Head of caudate nucleus (tissue), 42 donors: ENCODE results near the gene SLAMF1.
"Not testable (repeated sequence)": the region's sequence is repeated elsewhere in the genome, so short reads cannot be mapped to it uniquely, and the experiment has no call there.

Experiments
- DNase-seq, 42 donors: peaks; one replicate each; pipeline versions ENCODE4 v3.0.0 to v3.0.0-alpha.2; 2020 to 2021; ENCODE audit warnings: mixed read lengths in 7 of 42
- intact Hi-C: fragments of 100-400 bp; cut with DNase I; formaldehyde crosslinking; loops from one replicate; pipeline ENCODE4 v1.15.0; 2022

The SLAMF1 gene

GRCh38 chr1:160628799-160629263, 18.0 kb downstream of the SLAMF1 start:
- intact Hi-C loops, result no loop called here
- no peak for DNase-seq

- DNase-seq, intact Hi-C loops: not testable (repeated sequence)
Measured at GRCh38 chr1:160627677-160628289, 19.1 kb downstream of the SLAMF1 start.

DNA sequence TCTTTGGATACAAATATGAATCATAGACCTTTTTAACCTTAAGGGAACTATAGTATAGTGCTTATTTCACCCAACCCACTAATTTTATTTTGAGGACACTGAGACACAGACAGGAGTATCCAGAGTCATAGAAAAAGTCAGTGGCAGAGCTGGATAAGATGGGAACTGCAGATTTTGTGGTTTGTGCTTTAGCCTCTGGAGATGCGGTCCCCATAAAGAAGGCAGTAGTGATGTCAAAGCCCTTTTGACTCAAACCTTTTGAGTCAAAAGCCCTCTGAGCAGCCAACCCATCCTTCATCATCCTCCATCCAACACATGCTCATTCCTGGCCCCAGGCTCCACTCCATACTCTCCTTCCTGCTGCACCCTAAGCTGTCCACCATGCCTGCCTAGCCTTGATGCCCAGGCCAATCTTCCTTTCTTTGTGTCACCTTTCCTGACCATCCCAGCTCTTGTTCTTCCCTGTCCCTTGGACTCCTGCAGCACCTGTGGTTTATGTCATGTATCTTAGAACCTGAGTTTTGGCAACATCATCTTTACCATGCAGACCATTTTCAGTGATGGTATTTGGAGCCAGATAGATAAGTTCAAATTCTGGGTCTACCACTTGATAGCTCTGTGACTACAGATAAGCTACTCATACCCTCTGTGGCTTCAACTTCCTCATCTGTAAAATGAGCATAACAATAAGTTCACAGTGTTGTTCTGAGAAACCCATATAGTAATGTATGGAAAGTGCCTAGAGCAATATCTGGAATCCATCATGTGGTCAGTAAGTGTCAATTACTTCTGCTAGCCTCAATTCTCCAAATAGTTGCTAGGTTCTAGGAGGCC, 20.1 kb downstream of the SLAMF1 start:
- intact Hi-C loops, result no loop called here
- no peak for DNase-seq

- intact Hi-C loops, result no loop called here
- DNase-seq, result no peak
Measured at GRCh38 chr1:160625725-160626498, 20.9 kb downstream of the SLAMF1 start.

GRCh38 chr1:160625321-160625720, 21.5 kb downstream of the SLAMF1 start:
- intact Hi-C loops, result no loop called here
- DNase-seq, result no peak

- intact Hi-C loops, result no loop called here
- no peak for DNase-seq
Measured at GRCh38 chr1:160624464-160624863, 22.4 kb downstream of the SLAMF1 start.

GRCh38 chr1:160623862-160624261, 23.0 kb downstream of the SLAMF1 start:
- no peak for DNase-seq
- intact Hi-C loops, result no loop called here

DNA sequence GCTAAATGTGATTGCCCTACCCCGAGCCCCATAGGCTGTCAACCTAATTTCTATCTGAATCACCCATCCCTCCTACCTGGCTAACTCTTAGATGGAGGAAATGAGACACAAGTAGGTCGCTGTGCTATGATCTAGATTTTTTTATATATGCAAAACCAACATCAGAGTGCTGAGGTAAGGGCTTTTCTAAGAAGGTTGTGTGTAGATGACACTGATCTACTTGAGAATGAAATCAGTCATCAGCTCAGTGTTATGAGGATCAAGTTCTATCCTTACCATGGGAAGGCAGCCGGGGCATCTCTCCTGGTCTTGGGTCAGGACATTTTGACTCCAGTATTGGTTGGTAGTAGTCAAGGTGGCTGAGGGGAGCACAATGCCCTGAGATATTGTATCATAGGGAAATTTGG, 23.6 kb downstream of the SLAMF1 start:
- intact Hi-C loops, result no loop called here
- DNase-seq, result no peak

GRCh38 chr1:160622501-160623226, 24.2 kb downstream of the SLAMF1 start:
- intact Hi-C loops, result no loop called here
- DNase-seq, result no peak

DNA sequence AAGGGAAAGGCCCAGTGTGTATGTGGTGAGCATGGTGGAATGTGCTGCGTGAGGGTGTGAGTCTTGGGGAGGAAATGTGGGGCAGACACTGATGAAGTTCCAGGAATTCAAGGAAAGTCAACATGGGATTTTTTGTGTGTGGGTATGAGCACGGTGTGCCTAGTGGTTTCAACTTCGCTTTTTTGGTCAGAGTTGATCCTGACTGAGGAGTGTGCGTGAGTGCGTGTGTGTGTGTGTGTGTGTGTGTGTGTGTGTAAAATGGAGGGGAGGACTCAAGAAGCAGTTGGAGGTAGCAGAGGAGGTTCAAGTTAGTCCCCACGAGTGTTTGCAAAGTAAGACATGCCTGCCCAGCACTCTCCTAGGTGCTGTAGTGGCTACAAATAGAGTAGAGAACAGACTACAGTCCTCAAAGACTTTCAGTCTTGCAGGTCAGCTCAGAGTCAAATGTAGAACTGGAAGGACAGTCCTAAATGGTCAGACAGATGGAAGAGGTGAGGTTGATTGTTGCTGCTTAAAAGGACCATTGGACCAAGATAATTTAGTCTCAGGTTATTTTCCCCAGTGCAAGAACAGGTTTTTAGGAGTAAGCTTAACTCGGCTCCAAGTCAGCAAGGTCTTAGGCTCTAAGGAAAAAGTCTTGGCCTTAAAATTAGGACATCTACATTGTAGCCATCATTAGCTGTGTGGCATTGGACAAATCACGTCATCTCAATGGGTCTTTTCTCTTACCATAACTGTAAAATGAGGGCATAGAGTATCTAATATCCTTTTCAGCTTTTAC, 25.0 kb downstream of the SLAMF1 start:
- intact Hi-C loops, result no loop called here
- DNase-seq, result no peak

DNA sequence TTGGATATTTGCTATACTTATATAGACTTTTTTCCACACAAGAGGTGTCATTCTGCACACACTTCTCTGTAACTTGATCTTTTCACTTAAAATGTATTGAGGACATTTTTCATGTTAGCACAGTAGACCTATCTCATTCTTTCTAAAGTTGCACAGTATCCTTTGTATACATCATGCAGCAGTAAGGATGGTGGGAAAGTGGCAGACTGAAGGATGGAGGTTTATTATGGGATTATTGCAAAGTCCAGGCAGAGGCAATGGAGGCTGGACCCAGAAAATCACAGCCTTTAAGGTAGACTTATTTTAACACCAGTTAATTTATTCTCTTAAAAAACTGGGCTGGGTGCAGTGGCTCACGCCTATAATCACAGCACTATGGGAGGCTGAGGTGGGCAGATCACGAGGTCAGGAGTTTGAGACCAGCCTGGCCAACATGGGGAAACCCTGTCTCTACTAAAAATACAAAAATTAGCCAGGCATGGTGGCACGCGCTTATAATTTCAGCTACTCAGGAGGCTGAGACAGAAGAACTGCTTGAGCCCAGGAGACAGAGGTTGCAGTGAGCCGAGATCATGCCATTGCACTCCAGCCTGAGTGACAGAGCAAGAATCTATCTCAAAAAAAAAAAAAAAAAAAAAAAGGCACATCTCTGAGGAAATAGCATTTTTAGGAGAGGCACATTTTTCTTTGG, 25.8 kb downstream of the SLAMF1 start:
- no peak for DNase-seq
- intact Hi-C loops, result no loop called here

GRCh38 chr1:160619742-160620277, 27.0 kb downstream of the SLAMF1 start:
- intact Hi-C loops, result no loop called here
- no peak for DNase-seq

GRCh38 chr1:160618763-160619274, 28.0 kb downstream of the SLAMF1 start:
- no peak for DNase-seq
- intact Hi-C loops, result no loop called here

DNA sequence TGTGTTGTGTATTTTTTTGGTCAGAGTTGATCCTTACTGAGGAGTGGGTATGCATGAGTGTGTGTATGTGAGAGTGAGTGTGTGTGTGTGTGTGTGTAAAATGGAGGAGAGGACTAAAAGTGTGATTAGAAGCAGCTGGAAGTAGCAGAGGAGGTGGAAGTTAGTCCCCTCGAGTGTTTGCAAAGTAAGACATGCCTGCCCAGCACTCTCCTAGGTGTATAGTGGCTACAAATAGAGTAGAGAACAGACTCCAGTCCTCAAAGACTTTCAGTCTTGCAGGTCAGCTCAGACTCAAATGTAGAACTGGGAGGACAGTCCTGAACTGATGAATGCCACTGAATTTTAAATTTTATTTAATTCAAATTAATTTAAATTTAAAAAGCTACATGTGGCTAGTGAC, 28.5 kb downstream of the SLAMF1 start:
- intact Hi-C loops, result no loop called here

DNA sequence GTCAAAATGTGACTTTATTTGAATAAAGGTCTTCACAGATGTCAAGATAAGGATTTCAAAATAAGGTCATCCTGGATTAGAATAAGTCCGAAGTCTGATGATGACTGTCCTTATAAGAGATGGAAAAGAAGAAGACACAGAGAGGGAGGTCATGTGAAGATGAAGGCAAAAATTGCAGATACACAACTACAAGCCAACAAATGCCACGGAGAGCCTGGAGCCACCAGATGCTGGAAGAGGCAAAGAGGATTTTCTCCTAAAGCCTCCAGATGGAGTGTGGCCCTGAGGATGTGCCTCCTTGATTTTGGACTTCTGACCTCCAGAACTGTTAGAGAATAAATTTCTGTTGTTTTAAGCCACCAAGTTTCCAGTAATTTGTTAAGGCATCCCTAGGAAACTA, 31.2 kb downstream of the SLAMF1 start:
- intact Hi-C loops, result no loop called here
- DNase-seq, result no peak

More for the DNA sequence above, 28.5 kb downstream of the SLAMF1 start:
- DNase-seq, result no peak

DNA sequence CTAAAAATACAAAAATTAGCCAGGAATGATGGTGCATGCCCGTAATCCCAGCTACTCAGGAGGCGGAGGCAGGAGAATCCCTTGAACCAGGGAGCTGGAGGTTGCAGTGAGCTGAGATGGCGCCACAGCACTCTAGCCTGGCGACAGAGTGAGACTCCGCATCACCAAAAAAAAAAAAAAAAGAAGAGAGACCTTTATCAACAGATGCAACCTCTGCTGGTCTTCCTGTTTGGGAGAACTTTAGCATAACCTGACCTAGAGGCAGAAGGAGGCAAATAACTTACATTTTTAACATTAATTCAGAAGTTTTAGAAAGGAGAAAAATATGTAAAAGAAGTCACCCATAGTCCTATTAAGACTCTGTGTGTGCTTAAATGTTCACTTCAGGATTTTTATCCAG, 32.4 kb downstream of the SLAMF1 start:
- DNase-seq, result no peak
- intact Hi-C loops, result no loop called here

DNA sequence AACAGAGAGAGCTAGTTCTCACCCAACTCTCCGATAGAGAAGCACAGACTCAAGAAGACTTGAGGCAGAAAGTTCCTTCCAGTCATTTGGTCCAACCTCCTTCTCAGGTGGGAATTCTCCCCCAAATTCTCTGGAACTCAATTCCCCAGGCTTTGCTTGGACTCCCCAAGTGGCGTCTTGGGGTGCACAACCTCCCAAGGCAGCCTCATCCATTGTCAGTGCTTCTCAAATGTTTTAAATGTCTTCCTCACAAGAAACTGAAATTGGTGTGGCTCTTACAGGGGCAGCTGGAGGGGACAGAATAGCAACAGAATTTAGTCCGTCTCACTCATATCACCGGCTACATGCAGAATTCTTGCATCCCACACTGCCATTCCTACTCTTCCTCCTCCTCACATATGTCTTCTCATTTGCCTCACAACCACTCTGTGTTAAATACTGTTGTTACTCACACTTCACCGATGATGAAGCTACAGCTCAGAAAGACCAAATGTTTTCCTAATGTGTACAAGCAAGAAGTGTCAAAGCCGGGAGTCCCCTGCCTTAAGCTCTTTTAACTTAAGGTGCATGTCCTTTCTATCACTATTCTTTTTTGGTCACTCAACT, 34.1 kb downstream of the SLAMF1 start:
- DNase-seq, result no peak
- intact Hi-C loops, result no loop called here
